GM23338 (cell line): ENCODE data around the gene PIGN. TPM values are rescaled to one million over a fixed set of nuclear protein-coding genes. Genes with fewer than 3 reads are reported as not detected.
"Not testable (repeated sequence)": the region's sequence is repeated elsewhere in the genome, so short reads cannot be mapped to it uniquely, and the experiment has no call there.

Source experiments
- ATAC-seq: fragments of 200-7000 bp; cut with Tn5 transposase; 3 replicates; pipeline ENCODE4 v1.9.1; 2020
- DNase-seq: peaks from one replicate; pipeline ENCODE4 v3.0.0-alpha.2; 2015; ENCODE audit warnings: low spot score
- H2AFZ ChIP-seq: fragments of 200-600 bp; sonication (generic); 2 replicates; pipeline ENCODE4 v1.8.0; 2016; ENCODE audit warnings: antibody characterized with exemption, mild to moderate bottlenecking, moderate library complexity
- H3F3A ChIP-seq: fragments of 200-600 bp; sonication (generic); replicated peaks from 2 replicates; pipeline ENCODE4 v1.8.0; 2017; ENCODE audit warnings: antibody characterized with exemption, mixed run types, low read depth
- H3K27ac ChIP-seq: fragments of 200-600 bp; sonication (generic); 2 replicates; pipeline ENCODE4 v1.6.1; 2016; ENCODE audit warnings: low read depth
- H3K27me3 ChIP-seq: fragments of 200-600 bp; sonication (generic); 2 replicates; pipeline ENCODE4 v1.8.0; 2016; ENCODE audit warnings: mild to moderate bottlenecking, mixed run types, moderate library complexity; ENCODE audit not compliant: insufficient read depth
- H3K36me3 ChIP-seq: fragments of 200-600 bp; sonication (generic); 2 replicates; pipeline ENCODE4 v1.8.0; 2016; ENCODE audit warnings: mild to moderate bottlenecking; ENCODE audit not compliant: insufficient read depth
- H3K4me1 ChIP-seq: fragments of 200-600 bp; sonication (generic); 2 replicates; pipeline ENCODE4 v1.8.0; 2016; ENCODE audit warnings: mild to moderate bottlenecking, moderate library complexity; ENCODE audit not compliant: insufficient read depth
- H3K4me2 ChIP-seq: fragments of 200-600 bp; sonication (generic); 2 replicates; pipeline ENCODE4 v1.7.1; 2017; ENCODE audit warnings: mixed run types
- H3K4me3 ChIP-seq: fragments of 200-600 bp; sonication (generic); 2 replicates; pipeline ENCODE4 v1.6.1; 2016; ENCODE audit warnings: mixed run types
- H3K79me2 ChIP-seq: fragments of 200-600 bp; sonication (generic); replicated peaks from 2 replicates; pipeline ENCODE4 v1.8.0; 2017; ENCODE audit warnings: mild to moderate bottlenecking; ENCODE audit not compliant: insufficient read depth
- H3K9me2 ChIP-seq: fragments of 200-600 bp; sonication (generic); 2 replicates; pipeline ENCODE4 v1.8.0; 2017; ENCODE audit not compliant: insufficient read depth
- H4K20me1 ChIP-seq: fragments of 200-600 bp; sonication (generic); replicated peaks from 2 replicates; pipeline ENCODE4 v1.8.0; 2017; ENCODE audit warnings: mild to moderate bottlenecking; ENCODE audit not compliant: insufficient read depth
- H3K27ac Mint-ChIP-seq: 2 replicates; pipeline ENCODE4 v1.8.0; 2020; ENCODE audit warnings: inconsistent platforms, mild to moderate bottlenecking, moderate library complexity, mixed read lengths
- H3K27me3 Mint-ChIP-seq: 3 replicates; pipeline ENCODE4 v1.8.0; 2022; ENCODE audit warnings: low read depth, mild to moderate bottlenecking, moderate library complexity, mixed read lengths, inconsistent platforms; ENCODE audit not compliant: insufficient read depth, poor library complexity
- H3K36me3 Mint-ChIP-seq: 3 replicates; pipeline ENCODE4 v1.8.0; 2021; ENCODE audit warnings: low read depth, mild to moderate bottlenecking, inconsistent platforms, moderate library complexity, mixed read lengths
- H3K4me1 Mint-ChIP-seq: 3 replicates; pipeline ENCODE4 v1.8.0; 2020; ENCODE audit warnings: mild to moderate bottlenecking, inconsistent platforms, mixed read lengths
- H3K4me3 Mint-ChIP-seq: 3 replicates; pipeline ENCODE4 v1.8.0; 2021; ENCODE audit warnings: moderate library complexity, mild to moderate bottlenecking, inconsistent platforms, mixed read lengths
- H3K9me3 Mint-ChIP-seq: 3 replicates; pipeline ENCODE4 v1.8.0; 2020; ENCODE audit warnings: moderate library complexity, mild to moderate bottlenecking, inconsistent platforms, mixed read lengths
- CREB1 ChIP-seq: fragments of 250-450 bp; sonication (Bioruptor Pico); IDR thresholded peaks from 2 replicates; pipeline ENCODE4 v1.5.0; 2020; ENCODE audit warnings: low read depth, mild to moderate bottlenecking, moderate library complexity
- CTCF ChIP-seq, 2 experiments: fragments of 200-600 bp in 1 of 2; sonication (generic) in 1 of 2; conservative IDR thresholded peaks; 2 replicates each; pipeline versions ENCODE4 v1.5.1 to v1.6.1; 2016 to 2017; ENCODE audit warnings: antibody characterized with exemption in 2 of 2, low read depth in 2 of 2, mild to moderate bottlenecking in 2 of 2, moderate library complexity in 1 of 2
- ETS1 ChIP-seq: IDR thresholded peaks from 2 replicates; pipeline ENCODE4 v1.6.1; 2016; ENCODE audit warnings: antibody characterized with exemption
- EZH2 ChIP-seq: fragments of 200-600 bp; sonication (generic); IDR thresholded peaks from one replicate; pipeline ENCODE4 v1.8.0; 2017; ENCODE audit warnings: antibody characterized with exemption, mild to moderate bottlenecking, low read depth; ENCODE audit not compliant: unreplicated experiment
- EZH2phosphoT487 ChIP-seq: fragments of 200-600 bp; sonication (generic); IDR thresholded peaks from one replicate; pipeline ENCODE4 v1.8.1; 2018; ENCODE audit warnings: antibody characterized with exemption; ENCODE audit not compliant: unreplicated experiment
- JUNB ChIP-seq: IDR thresholded peaks from one replicate; pipeline ENCODE4 v1.6.1; 2016; ENCODE audit warnings: antibody characterized with exemption; ENCODE audit not compliant: unreplicated experiment
- NANOG ChIP-seq: IDR thresholded peaks from 2 replicates; pipeline ENCODE4 v1.6.1; 2016; ENCODE audit warnings: antibody characterized with exemption, borderline replicate concordance
- POLR2AphosphoS5 ChIP-seq: IDR thresholded peaks from 2 replicates; pipeline ENCODE4 v1.6.1; 2016; ENCODE audit warnings: antibody characterized with exemption, low read depth
- ZNF114 ChIP-seq: fragments of 250-450 bp; sonication (Bioruptor Pico); IDR thresholded peaks from 2 replicates; pipeline ENCODE4 v1.5.0; 2020; ENCODE audit warnings: mild to moderate bottlenecking, moderate library complexity
- ZNF331 ChIP-seq: fragments of 250-450 bp; sonication (Bioruptor Pico); IDR thresholded peaks from 2 replicates; pipeline ENCODE4 v1.5.0; 2020; ENCODE audit warnings: low read depth, mild to moderate bottlenecking, moderate library complexity
- polyA plus RNA-seq: library from polyadenylated mRNA; unstranded; fragments of >200 nt; fragmentation: Nextera tagmentation; extraction: Ambion mirVana; gene quantifications from 2 replicates; pipeline ENCODE4 v1.2.1, GENCODE V29; 2016
- total RNA-seq: library from RNA; depleted of rRNA; stranded (reverse); fragments of >200 nt; shearing (Covaris generic); gene quantifications from 2 replicates; pipeline ENCODE4 v1.2.3, GENCODE V29; 2014

The PIGN gene
- total and polyA plus RNA-seq, 2 experiments from 2014 or later: 9.4 to 33.0 TPM

- Mint-ChIP-seq H3K4me1 (no peaks in the 10 kb centered on the region), H3K27me3 (peaks cover 5% of the 10 kb centered on the region), H3K4me3 (no peak overlapping the region), H3K9me3 (no peaks in the 10 kb centered on the region; the same call in 2 of the 3 replicates), H3K36me3 (peaks cover 7% of the 10 kb centered on the region), H3K27ac (no peak overlapping the region)
- ATAC-seq: no peak
- H3K4me3 ChIP-seq: no peak overlapping the region
- no peaks in the 10 kb centered on the region for H3F3A ChIP-seq
- H3K27ac ChIP-seq: no peak overlapping the region
- no peaks in the 10 kb centered on the region for H3K9me2 ChIP-seq
- H3K36me3 ChIP-seq: no peaks in the 10 kb centered on the region
- no peaks in the 10 kb centered on the region; the same call in 1 of the 2 replicates for H3K79me2 ChIP-seq
- H3K4me1 ChIP-seq: peaks cover 5% of the 10 kb centered on the region; the same call in 1 of the 2 replicates
- H3K4me2 ChIP-seq: no peak overlapping the region
- TF ChIP-seq ETS1: no peak
- TF ChIP-seq NANOG: no peak
- no peak for DNase-seq
- no peaks in the 10 kb centered on the region for H3K27me3 ChIP-seq
- no peak overlapping the region for H2AFZ ChIP-seq
- no peaks in the 10 kb centered on the region for H4K20me1 ChIP-seq
Observed at GRCh38 chr18:62170857-62171256, 16.0 kb downstream of the PIGN start.

GRCh38 chr18:62166524-62166923 lies 20.3 kb downstream of the PIGN start:
- H3K4me1 Mint-ChIP-seq: peaks cover 12% of the 10 kb centered on the region

GRCh38 chr18:62165583-62165982 lies 21.3 kb downstream of the PIGN start:
- H2AFZ ChIP-seq: no peak overlapping the region
- no peak overlapping the region for H3K4me3 Mint-ChIP-seq
- H3K27me3 Mint-ChIP-seq: peaks cover 9% of the 10 kb centered on the region
- no peaks in the 10 kb centered on the region for H3K4me1 ChIP-seq
- H3K27ac ChIP-seq: no peak overlapping the region
- H3K4me2 ChIP-seq: no peak overlapping the region
- DNase-seq (no peak), ATAC-seq (no peak)
- H4K20me1 ChIP-seq: no peaks in the 10 kb centered on the region
- H3K36me3 Mint-ChIP-seq: peaks cover 16% of the 10 kb centered on the region
- no peaks in the 10 kb centered on the region for H3F3A ChIP-seq
- H3K4me1 Mint-ChIP-seq: peaks cover 12% of the 10 kb centered on the region
- no peaks in the 10 kb centered on the region for H3K79me2 ChIP-seq
- no peak overlapping the region for H3K27ac Mint-ChIP-seq
- H3K9me3 Mint-ChIP-seq: no peaks in the 10 kb centered on the region; the same call in 2 of the 3 replicates
- H3K9me2 ChIP-seq: no peaks in the 10 kb centered on the region
- no peaks in the 10 kb centered on the region for H3K27me3 ChIP-seq
- no peaks in the 10 kb centered on the region for H3K36me3 ChIP-seq
- H3K4me3 ChIP-seq: no peak overlapping the region
- no peak for TF ChIP-seq EZH2
- TF ChIP-seq CTCF (conservative IDR thresholded peaks at IDR 0.05; ENCODE audit: low read depth in 2 of 2): no peak
- TF ChIP-seq NANOG: no peak
- TF ChIP-seq POLR2AphosphoS5: no peak
- no peak for TF ChIP-seq ZNF331 (CRISPR knock-in tag)
- TF ChIP-seq ETS1: no peak
- TF ChIP-seq JUNB: no peak
- no peak for TF ChIP-seq CREB1 (CRISPR knock-in tag)
- no peak for TF ChIP-seq EZH2phosphoT487
- no peak for TF ChIP-seq ZNF114 (CRISPR knock-in tag)

More at GRCh38 chr18:62166524-62166923, 20.3 kb downstream of the PIGN start:
- not testable (repeated sequence) for H3K27ac Mint-ChIP-seq, H3K4me3 ChIP-seq, H3K9me3 Mint-ChIP-seq, ATAC-seq, H3K79me2 ChIP-seq, H3K27me3 ChIP-seq, H4K20me1 ChIP-seq, H3K27me3 Mint-ChIP-seq, H3K4me3 Mint-ChIP-seq, DNase-seq, H3K4me1 ChIP-seq, H3K4me2 ChIP-seq, H3K36me3 ChIP-seq, H2AFZ ChIP-seq, H3K27ac ChIP-seq, H3K9me2 ChIP-seq, H3F3A ChIP-seq
- H3K36me3 Mint-ChIP-seq: peaks cover 16% of the 10 kb centered on the region
